ENCODE data around the gene FOXD4L6.
"Not testable (repeated sequence)": the region's sequence is repeated elsewhere in the genome, so short reads cannot be mapped to it uniquely, and the experiment has no call there.

DNA sequence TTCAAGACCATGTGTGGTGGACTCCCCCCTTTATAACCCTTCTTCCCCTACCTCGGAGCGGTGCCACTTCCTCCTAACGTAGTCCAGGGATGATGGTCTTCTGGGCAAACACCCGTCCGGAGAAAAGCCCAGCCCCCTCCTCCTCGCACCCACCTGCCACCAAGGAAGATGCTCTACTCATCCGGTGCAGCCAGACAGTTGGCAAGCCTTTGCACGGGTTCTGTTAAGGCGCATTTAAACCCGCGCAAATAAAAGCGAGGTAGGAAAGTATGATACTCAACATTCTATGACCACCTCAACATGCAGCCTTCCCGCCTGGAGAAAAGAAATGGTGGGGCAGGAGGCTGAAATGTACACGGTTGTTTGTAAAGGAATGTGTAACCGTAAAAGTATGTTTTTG is at the start of gene FOXD4L6:
- TF ChIP-seq, protein P1, sequence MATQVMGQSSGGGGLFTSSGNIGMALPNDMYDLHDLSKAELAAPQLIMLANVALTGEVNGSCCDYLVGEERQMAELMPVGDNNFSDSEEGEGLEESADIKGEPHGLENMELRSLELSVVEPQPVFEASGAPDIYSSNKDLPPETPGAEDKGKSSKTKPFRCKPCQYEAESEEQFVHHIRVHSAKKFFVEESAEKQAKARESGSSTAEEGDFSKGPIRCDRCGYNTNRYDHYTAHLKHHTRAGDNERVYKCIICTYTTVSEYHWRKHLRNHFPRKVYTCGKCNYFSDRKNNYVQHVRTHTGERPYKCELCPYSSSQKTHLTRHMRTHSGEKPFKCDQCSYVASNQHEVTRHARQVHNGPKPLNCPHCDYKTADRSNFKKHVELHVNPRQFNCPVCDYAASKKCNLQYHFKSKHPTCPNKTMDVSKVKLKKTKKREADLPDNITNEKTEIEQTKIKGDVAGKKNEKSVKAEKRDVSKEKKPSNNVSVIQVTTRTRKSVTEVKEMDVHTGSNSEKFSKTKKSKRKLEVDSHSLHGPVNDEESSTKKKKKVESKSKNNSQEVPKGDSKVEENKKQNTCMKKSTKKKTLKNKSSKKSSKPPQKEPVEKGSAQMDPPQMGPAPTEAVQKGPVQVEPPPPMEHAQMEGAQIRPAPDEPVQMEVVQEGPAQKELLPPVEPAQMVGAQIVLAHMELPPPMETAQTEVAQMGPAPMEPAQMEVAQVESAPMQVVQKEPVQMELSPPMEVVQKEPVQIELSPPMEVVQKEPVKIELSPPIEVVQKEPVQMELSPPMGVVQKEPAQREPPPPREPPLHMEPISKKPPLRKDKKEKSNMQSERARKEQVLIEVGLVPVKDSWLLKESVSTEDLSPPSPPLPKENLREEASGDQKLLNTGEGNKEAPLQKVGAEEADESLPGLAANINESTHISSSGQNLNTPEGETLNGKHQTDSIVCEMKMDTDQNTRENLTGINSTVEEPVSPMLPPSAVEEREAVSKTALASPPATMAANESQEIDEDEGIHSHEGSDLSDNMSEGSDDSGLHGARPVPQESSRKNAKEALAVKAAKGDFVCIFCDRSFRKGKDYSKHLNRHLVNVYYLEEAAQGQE (IDR thresholded peaks at IDR 0.05): not testable (repeated sequence)
- TF ChIP-seq SP1 (IDR thresholded peaks at IDR 0.05); EGR1 (IDR thresholded peaks at IDR 0.05; ENCODE audit: low read depth in 2 of 2): not testable (repeated sequence)

Measured in liver (tissue), 2 donors.